ENCODE measurements around the gene SIRPA.

DNA sequence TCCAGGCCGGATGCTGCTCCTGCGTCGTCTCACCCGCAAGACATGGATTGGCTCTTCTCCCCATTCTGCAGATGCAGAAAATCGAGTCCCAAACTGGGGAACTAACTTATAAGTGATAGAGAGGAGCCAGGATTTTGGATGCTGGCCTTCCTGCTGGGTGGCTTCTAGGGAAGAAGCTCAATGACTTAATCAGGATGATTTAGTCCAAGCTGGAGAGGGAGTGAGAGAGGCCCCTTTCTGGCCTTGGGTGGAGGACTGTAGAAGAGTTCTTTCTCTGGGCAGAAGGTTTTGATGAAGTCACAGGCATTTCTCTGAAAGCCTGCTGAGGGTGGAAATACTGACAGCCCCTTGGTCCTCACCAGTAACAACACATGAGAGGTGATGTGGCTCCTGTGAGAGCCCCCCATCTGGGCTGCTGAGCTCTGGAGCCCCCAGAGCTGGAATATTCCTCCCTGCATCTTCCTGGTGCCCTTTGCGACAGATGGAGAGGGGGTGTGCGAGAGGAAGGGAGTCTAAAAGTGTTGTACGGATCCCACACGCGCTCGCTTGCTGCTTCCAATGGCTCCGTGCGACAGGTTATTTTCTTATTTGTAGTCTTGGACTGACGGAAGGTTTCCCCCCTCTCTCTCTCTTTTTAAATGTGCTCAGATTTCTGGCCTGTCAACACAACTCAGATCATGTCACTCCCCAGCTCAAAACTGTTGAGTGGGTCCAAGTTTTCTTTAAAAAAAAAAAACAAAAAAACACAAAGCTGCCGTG is 3.5 kb downstream of the SIRPA start:
- TF ChIP-seq, protein P1, sequence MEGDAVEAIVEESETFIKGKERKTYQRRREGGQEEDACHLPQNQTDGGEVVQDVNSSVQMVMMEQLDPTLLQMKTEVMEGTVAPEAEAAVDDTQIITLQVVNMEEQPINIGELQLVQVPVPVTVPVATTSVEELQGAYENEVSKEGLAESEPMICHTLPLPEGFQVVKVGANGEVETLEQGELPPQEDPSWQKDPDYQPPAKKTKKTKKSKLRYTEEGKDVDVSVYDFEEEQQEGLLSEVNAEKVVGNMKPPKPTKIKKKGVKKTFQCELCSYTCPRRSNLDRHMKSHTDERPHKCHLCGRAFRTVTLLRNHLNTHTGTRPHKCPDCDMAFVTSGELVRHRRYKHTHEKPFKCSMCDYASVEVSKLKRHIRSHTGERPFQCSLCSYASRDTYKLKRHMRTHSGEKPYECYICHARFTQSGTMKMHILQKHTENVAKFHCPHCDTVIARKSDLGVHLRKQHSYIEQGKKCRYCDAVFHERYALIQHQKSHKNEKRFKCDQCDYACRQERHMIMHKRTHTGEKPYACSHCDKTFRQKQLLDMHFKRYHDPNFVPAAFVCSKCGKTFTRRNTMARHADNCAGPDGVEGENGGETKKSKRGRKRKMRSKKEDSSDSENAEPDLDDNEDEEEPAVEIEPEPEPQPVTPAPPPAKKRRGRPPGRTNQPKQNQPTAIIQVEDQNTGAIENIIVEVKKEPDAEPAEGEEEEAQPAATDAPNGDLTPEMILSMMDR (IDR thresholded peaks at IDR 0.05; ENCODE audit: insufficient read depth, low read length): no peak
- TF ChIP-seq POLR2AphosphoS5 (IDR thresholded peaks at IDR 0.05; ENCODE audit: low read depth) (no peak), SPI1 (IDR thresholded peaks at IDR 0.05; ENCODE audit: borderline replicate concordance, low read depth) (no peak), GABPA (IDR thresholded peaks at IDR 0.05; ENCODE audit: low read depth) (no peak)
- TF ChIP-seq, protein P2, sequence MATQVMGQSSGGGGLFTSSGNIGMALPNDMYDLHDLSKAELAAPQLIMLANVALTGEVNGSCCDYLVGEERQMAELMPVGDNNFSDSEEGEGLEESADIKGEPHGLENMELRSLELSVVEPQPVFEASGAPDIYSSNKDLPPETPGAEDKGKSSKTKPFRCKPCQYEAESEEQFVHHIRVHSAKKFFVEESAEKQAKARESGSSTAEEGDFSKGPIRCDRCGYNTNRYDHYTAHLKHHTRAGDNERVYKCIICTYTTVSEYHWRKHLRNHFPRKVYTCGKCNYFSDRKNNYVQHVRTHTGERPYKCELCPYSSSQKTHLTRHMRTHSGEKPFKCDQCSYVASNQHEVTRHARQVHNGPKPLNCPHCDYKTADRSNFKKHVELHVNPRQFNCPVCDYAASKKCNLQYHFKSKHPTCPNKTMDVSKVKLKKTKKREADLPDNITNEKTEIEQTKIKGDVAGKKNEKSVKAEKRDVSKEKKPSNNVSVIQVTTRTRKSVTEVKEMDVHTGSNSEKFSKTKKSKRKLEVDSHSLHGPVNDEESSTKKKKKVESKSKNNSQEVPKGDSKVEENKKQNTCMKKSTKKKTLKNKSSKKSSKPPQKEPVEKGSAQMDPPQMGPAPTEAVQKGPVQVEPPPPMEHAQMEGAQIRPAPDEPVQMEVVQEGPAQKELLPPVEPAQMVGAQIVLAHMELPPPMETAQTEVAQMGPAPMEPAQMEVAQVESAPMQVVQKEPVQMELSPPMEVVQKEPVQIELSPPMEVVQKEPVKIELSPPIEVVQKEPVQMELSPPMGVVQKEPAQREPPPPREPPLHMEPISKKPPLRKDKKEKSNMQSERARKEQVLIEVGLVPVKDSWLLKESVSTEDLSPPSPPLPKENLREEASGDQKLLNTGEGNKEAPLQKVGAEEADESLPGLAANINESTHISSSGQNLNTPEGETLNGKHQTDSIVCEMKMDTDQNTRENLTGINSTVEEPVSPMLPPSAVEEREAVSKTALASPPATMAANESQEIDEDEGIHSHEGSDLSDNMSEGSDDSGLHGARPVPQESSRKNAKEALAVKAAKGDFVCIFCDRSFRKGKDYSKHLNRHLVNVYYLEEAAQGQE (IDR thresholded peaks at IDR 0.05; ENCODE audit: insufficient replicate concordance, low read depth): no peak

All from HL-60 (cell line).